H1 (cell line): ENCODE results near the gene GUCA2B.

Experiments
- TAF1 ChIP-seq: IDR thresholded peaks from 2 replicates; pipeline ENCODE4 v1.6.1; 2011; ENCODE audit warnings: mild to moderate bottlenecking, low read depth, low read length
- TF ChIP-seq, protein P1 (sequence below), 3 experiments: IDR thresholded peaks; 1 replicate in 2 of 3; 2 replicates in 1 of 3; pipeline versions ENCODE4 v1.5.1 to v1.6.1; 2011; ENCODE audit warnings: low read length in 3 of 3, mild to moderate bottlenecking in 3 of 3, inconsistent platforms in 2 of 3, low read depth in 1 of 3, moderate library complexity in 1 of 3; ENCODE audit not compliant: insufficient read depth in 1 of 3; ENCODE audit errors: control extremely low read depth in 1 of 3

DNA sequence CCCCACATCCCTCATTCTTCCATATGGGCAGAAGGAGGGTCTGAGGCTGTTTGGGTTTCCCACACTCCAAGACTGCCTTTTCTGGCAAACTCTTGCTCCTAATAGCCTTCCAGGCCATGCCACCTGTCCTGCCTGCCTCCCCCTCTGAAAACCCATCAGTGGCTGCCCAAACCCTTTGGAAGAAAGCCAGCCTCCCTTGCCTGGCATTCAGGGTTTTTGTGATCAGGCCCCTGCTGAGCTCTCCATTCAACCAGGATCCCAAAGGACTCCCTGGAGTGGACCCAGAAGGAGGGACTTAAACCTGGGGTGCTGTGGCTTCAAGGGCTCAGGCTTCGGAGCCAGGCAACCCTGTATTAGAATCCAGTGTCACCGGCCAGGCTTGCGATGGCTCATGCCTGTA lies 15.6 kb downstream of the GUCA2B start:
- TF ChIP-seq TAF1: no peak
- TF ChIP-seq, protein P1, sequence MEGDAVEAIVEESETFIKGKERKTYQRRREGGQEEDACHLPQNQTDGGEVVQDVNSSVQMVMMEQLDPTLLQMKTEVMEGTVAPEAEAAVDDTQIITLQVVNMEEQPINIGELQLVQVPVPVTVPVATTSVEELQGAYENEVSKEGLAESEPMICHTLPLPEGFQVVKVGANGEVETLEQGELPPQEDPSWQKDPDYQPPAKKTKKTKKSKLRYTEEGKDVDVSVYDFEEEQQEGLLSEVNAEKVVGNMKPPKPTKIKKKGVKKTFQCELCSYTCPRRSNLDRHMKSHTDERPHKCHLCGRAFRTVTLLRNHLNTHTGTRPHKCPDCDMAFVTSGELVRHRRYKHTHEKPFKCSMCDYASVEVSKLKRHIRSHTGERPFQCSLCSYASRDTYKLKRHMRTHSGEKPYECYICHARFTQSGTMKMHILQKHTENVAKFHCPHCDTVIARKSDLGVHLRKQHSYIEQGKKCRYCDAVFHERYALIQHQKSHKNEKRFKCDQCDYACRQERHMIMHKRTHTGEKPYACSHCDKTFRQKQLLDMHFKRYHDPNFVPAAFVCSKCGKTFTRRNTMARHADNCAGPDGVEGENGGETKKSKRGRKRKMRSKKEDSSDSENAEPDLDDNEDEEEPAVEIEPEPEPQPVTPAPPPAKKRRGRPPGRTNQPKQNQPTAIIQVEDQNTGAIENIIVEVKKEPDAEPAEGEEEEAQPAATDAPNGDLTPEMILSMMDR (IDR thresholded peaks at IDR 0.05; ENCODE audit: control extremely low read depth in 1 of 3, insufficient read depth in 1 of 3, low read depth in 1 of 3, low read length in 3 of 3): no peak
